WTC11 (cell line): ENCODE results near the gene AOC1.

Experiments
- TF ChIP-seq, protein P1 (sequence below): sonication (generic); formaldehyde crosslinking; IDR thresholded peaks from 2 replicates; pipeline ENCODE4 v1.8.0; 2022; ENCODE audit warnings: mild to moderate bottlenecking, missing genetic modification reagents
- TF ChIP-seq, protein P2 (sequence below): fragments of 200-600 bp; IDR thresholded peaks from 2 replicates; pipeline ENCODE4 v1.8.0; 2022; ENCODE audit warnings: antibody characterized with exemption
- TF ChIP-seq, protein P3 (sequence below): sonication (generic); formaldehyde crosslinking; IDR thresholded peaks from 2 replicates; pipeline ENCODE4 v1.8.1; 2022; ENCODE audit warnings: mild to moderate bottlenecking, moderate library complexity, missing genetic modification reagents

DNA sequence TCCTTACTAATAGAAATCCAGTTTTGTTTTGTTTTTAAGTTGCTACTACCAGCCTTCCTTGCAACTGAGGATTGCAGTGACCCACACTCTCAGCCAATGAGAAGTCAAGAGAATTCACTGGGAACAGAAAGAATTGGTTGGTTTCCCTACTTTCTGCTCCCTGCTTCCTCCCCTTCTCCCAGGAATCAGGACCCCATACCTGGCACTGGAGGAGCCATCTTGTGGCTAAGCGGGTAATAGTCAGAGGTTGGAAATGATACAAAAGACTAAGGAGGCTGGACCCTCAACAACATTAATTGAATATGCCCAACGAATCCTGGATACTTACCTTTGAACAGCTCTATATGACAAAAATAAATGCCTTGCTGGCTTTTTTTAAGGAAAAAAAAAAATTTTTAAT, 45.5 kb upstream of the AOC1 start:
- TF ChIP-seq, protein P1, sequence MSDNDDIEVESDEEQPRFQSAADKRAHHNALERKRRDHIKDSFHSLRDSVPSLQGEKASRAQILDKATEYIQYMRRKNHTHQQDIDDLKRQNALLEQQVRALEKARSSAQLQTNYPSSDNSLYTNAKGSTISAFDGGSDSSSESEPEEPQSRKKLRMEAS (CRISPR knock-in tag): no peak
- TF ChIP-seq, protein P2, sequence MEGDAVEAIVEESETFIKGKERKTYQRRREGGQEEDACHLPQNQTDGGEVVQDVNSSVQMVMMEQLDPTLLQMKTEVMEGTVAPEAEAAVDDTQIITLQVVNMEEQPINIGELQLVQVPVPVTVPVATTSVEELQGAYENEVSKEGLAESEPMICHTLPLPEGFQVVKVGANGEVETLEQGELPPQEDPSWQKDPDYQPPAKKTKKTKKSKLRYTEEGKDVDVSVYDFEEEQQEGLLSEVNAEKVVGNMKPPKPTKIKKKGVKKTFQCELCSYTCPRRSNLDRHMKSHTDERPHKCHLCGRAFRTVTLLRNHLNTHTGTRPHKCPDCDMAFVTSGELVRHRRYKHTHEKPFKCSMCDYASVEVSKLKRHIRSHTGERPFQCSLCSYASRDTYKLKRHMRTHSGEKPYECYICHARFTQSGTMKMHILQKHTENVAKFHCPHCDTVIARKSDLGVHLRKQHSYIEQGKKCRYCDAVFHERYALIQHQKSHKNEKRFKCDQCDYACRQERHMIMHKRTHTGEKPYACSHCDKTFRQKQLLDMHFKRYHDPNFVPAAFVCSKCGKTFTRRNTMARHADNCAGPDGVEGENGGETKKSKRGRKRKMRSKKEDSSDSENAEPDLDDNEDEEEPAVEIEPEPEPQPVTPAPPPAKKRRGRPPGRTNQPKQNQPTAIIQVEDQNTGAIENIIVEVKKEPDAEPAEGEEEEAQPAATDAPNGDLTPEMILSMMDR: no peak
- TF ChIP-seq, protein P3, sequence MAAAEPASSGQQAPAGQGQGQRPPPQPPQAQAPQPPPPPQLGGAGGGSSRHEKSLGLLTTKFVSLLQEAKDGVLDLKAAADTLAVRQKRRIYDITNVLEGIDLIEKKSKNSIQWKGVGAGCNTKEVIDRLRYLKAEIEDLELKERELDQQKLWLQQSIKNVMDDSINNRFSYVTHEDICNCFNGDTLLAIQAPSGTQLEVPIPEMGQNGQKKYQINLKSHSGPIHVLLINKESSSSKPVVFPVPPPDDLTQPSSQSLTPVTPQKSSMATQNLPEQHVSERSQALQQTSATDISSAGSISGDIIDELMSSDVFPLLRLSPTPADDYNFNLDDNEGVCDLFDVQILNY (CRISPR knock-in tag): no peak
